ENCODE measurements around the gene CPNE7. TPM values are rescaled to one million over a fixed set of nuclear protein-coding genes. Genes with fewer than 3 reads are reported as not detected.

Gene CPNE7
- total and polyA plus RNA-seq, 2 experiments from 2014 or later = 8.7 to 24.8 TPM

DNA sequence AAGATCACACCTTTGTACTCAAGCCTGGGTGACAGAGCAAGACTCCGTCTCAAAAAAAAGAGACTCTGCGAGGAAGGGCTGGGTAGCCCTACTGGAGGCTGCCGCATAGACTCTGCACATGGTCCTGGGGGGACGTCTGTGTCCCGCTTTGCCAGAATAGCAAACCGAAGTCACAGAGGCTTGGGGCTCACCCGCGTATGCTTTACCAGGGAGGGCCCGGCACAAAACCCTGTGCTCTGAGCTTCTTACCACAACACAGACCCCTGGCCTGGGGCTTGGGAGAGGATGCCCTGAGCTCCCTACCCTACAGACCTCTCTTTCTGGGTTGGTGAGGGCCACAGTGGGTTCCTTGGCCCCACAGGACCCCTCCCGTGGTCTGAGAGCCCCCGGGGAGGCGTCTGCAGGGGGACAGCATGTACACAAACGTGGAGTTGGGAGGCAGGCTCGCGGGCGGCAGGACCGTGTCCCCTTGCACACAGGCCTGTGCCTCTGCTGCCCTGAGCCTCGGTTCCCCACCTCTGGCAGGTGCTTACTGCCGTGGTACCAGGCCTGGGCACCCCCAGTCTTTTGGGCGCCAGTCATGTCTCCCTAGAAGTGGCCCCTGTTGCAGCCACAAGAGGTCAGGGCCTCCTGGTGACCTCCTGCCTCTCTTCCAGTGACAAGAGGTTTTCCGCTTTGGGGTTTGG is 13.8 kb downstream of the CPNE7 start:
- Histone ChIP-seq H3K36me3 (replicated peaks; ENCODE audit: insufficient read depth, low read depth) (no peaks in the 10 kb centered on the region), H3K9me2 (replicated peaks; ENCODE audit: insufficient read depth) (no peaks in the 10 kb centered on the region), H3K27ac (no peak overlapping the region), H3K27me3 (no peaks in the 10 kb centered on the region), H4K20me1 (ENCODE audit: insufficient read depth, poor library complexity, severe bottlenecking) (no peaks in the 10 kb centered on the region), H3K4me3 (no peak overlapping the region), H2AFZ (no peak overlapping the region), H3K4me1 (ENCODE audit: insufficient read depth) (no peaks in the 10 kb centered on the region), H3K9me3 (ENCODE audit: low read depth) (no peaks in the 10 kb centered on the region), H3K79me2 (no peaks in the 10 kb centered on the region), H3K4me2 (no peak overlapping the region)
- WGBS (ENCODE audit: low lambda C conversion rate, missing lambda C conversion rate) = 93% methylated on average over 21 of the region's 21 CpGs
- no peak for TF ChIP-seq EZH2 (IDR thresholded peaks at IDR 0.05; ENCODE audit: borderline replicate concordance)
- no peak for DNase-seq (ENCODE audit: low spot score)

DNA sequence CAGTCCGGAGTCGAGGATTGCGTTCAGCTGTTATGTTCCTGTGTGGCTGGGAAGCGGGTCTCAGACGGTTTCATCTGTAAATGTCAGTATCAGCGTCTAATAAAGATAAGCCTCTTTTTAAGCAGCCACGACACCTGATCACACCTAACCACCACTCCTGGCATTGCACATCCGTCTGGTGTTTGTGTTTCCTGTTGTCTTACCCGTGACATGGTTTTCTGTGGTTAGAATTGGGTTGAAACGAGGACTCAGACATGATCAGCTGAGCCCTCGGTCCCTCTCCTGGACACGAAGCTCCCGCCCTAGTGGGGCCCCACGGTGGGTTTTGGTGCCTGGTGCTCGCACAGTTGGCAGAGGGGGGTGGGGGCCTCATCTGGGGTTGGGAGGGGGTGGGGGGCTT is 18.3 kb downstream of the CPNE7 start:
- Histone ChIP-seq H3K4me2 (no peak overlapping the region), H3K27me3 (no peaks in the 10 kb centered on the region), H2AFZ (no peak overlapping the region), H3K36me3 (replicated peaks; ENCODE audit: insufficient read depth, low read depth) (no peaks in the 10 kb centered on the region), H3K4me3 (no peak overlapping the region), H3K9me3 (ENCODE audit: low read depth) (no peaks in the 10 kb centered on the region), H3K4me1 (ENCODE audit: insufficient read depth) (no peaks in the 10 kb centered on the region), H3K9me2 (replicated peaks; ENCODE audit: insufficient read depth) (no peaks in the 10 kb centered on the region), H3K27ac (no peak overlapping the region), H3K79me2 (no peaks in the 10 kb centered on the region), H4K20me1 (ENCODE audit: insufficient read depth, poor library complexity, severe bottlenecking) (no peaks in the 10 kb centered on the region)
- no peak for TF ChIP-seq EZH2phosphoT487 (IDR thresholded peaks at IDR 0.05; ENCODE audit: low read depth, severe bottlenecking, unreplicated experiment)
- WGBS (ENCODE audit: low lambda C conversion rate, missing lambda C conversion rate) = 77% methylated on average over 15 of the region's 15 CpGs
- DNase-seq (ENCODE audit: low spot score) = no peak

DNA sequence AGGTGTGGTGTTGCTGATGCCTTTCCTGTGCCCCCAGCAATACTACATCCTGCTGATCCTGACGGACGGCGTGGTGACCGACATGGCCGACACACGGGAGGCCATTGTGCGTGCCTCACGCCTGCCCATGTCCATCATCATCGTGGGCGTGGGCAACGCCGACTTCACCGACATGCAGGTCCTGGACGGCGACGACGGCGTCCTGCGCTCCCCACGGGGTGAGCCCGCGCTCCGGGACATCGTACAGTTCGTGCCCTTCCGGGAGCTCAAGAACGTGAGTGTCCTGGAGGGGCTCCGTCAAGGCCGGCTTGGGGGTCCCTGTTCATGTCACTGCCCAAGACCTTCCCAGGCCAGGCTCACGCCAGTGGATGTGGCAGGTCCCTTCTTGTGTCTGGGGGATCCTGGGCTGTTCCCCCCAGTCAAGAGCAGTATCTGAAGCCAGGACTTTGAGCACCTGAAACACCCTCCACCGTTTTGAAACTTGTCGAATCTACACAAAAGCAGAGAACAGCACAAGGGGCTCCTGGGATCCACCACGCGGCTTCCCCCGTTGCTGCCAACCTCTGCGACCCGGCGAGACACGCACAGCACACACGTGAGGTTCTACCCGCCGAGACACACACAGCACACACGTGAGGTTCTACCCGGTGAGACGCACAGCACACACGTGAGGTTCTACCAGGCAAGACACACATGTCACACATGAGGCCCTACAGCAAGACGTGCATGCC is 19.9 kb downstream of the CPNE7 start:
- Histone ChIP-seq H3K4me1 (ENCODE audit: insufficient read depth) (no peaks in the 10 kb centered on the region), H3K36me3 (replicated peaks; ENCODE audit: insufficient read depth, low read depth) (no peaks in the 10 kb centered on the region)
- no peak for TF ChIP-seq EZH2phosphoT487 (IDR thresholded peaks at IDR 0.05; ENCODE audit: low read depth, severe bottlenecking, unreplicated experiment)
- TF ChIP-seq, protein P1, sequence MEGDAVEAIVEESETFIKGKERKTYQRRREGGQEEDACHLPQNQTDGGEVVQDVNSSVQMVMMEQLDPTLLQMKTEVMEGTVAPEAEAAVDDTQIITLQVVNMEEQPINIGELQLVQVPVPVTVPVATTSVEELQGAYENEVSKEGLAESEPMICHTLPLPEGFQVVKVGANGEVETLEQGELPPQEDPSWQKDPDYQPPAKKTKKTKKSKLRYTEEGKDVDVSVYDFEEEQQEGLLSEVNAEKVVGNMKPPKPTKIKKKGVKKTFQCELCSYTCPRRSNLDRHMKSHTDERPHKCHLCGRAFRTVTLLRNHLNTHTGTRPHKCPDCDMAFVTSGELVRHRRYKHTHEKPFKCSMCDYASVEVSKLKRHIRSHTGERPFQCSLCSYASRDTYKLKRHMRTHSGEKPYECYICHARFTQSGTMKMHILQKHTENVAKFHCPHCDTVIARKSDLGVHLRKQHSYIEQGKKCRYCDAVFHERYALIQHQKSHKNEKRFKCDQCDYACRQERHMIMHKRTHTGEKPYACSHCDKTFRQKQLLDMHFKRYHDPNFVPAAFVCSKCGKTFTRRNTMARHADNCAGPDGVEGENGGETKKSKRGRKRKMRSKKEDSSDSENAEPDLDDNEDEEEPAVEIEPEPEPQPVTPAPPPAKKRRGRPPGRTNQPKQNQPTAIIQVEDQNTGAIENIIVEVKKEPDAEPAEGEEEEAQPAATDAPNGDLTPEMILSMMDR (IDR thresholded peaks at IDR 0.05; ENCODE audit: poor library complexity) = no peak

DNA sequence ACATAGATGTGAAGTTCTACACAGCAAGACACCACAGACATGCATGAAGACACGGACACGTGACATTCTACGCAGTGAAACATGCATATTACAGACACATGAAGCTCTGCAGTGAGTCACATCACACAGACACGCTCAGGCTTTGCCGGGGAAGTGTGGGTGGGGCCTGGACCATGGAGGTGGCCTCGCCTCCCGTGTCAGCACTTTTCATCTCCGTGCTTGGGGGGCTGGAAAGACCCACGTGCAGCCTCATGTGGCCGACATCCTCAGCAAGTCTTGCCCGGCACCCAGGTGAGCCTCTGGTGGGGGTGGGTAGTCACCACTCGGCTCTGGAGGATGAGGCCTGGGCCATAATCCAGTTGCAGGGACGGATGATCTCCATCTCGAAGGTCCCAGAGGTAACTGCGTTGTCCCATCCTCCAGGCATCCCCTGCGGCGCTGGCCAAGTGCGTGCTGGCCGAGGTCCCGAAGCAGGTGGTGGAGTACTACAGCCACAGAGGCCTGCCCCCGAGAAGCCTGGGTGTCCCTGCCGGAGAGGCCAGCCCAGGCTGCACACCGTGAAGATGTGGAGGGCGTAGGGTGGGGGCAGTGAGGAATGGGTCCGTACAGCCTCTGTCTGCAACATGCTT is 20.6 kb downstream of the CPNE7 start:
- Histone ChIP-seq H3K4me2 (no peak overlapping the region), H3K4me3 (no peak overlapping the region), H3K4me1 (ENCODE audit: insufficient read depth) (no peaks in the 10 kb centered on the region), H3K27ac (no peak overlapping the region), H3K79me2 (no peaks in the 10 kb centered on the region), H4K20me1 (ENCODE audit: insufficient read depth, poor library complexity, severe bottlenecking) (no peaks in the 10 kb centered on the region), H3K9me3 (ENCODE audit: low read depth) (no peaks in the 10 kb centered on the region), H3K9me2 (replicated peaks; ENCODE audit: insufficient read depth) (no peaks in the 10 kb centered on the region), H3K27me3 (no peaks in the 10 kb centered on the region), H3K36me3 (replicated peaks; ENCODE audit: insufficient read depth, low read depth) (no peaks in the 10 kb centered on the region), H2AFZ (no peak overlapping the region)
- WGBS (ENCODE audit: low lambda C conversion rate, missing lambda C conversion rate) = 93% methylated on average over 22 of the region's 25 CpGs
- TF ChIP-seq EZH2phosphoT487 (IDR thresholded peaks at IDR 0.05; ENCODE audit: low read depth, severe bottlenecking, unreplicated experiment) (no peak), EZH2 (IDR thresholded peaks at IDR 0.05; ENCODE audit: borderline replicate concordance) (no peak)
- TF ChIP-seq, protein P1 (IDR thresholded peaks at IDR 0.05; ENCODE audit: poor library complexity) = no peak
- no peak for DNase-seq (ENCODE audit: low spot score)

More for the DNA sequence above, 19.9 kb downstream of the CPNE7 start:
- no peak overlapping the region for H3K4me2 ChIP-seq
- no peak overlapping the region for H3K27ac ChIP-seq
- H3K9me2 ChIP-seq (replicated peaks; ENCODE audit: insufficient read depth) = no peaks in the 10 kb centered on the region
- no peaks in the 10 kb centered on the region for H3K79me2 ChIP-seq
- H3K4me3 ChIP-seq = no peak overlapping the region
- H3K9me3 ChIP-seq (ENCODE audit: low read depth) = no peaks in the 10 kb centered on the region
- H4K20me1 ChIP-seq (ENCODE audit: insufficient read depth, poor library complexity, severe bottlenecking) = no peaks in the 10 kb centered on the region
- H2AFZ ChIP-seq = no peak overlapping the region
- DNase-seq (ENCODE audit: low spot score) = no peak
- 95% methylated on average over 47 of the region's 47 CpGs for WGBS (ENCODE audit: low lambda C conversion rate, missing lambda C conversion rate)
- H3K27me3 ChIP-seq = no peaks in the 10 kb centered on the region
